Hepatic stellate cell (primary cell): Measurements from ENCODE around the gene DNM2.
"Not testable (repeated sequence)": the region's sequence is repeated elsewhere in the genome, so short reads cannot be mapped to it uniquely, and the experiment has no call there.

Experiments
- DNase-seq: peaks from one replicate; pipeline ENCODE4 v3.0.0; 2011; ENCODE audit warnings: low spot score

The DNM2 gene

DNA sequence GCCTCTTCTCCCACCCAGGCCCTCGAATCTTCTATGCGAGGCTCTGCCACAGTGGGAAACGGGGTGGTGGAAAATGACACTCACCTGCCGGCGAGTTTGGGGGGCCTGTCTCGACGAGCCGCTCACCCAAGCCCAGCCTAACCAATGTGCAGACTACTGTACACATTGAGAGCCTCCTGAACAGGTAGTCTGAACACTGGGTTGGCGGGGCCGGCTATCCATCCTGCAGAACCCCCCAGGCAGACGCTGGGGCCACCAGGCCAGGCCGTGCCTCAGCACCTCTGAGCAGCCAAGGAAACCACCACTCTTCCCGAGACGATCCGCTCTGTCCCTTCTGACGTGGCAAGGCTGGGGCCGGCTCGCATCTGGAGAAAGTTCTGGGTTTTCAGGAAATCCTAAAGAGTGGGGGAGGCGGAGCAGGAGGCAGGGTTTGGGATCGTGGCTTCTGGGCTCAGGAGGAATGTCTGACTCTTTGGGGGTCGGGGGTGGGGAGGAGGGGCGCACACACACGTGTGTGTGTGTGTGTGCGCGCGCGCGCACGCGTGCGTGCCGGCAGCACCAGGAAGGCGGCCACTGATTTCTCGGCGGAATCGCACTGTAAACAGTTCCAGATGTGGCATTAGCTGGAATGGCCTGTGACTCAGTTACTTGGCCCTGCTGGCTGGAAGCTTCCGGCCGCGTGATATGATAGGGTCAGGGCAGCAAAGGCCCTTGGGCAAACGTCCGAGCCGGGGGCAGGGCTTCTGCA is 99.6 kb downstream of the DNM2 start:
- peak; percentile 98 for DNase-seq

DNA sequence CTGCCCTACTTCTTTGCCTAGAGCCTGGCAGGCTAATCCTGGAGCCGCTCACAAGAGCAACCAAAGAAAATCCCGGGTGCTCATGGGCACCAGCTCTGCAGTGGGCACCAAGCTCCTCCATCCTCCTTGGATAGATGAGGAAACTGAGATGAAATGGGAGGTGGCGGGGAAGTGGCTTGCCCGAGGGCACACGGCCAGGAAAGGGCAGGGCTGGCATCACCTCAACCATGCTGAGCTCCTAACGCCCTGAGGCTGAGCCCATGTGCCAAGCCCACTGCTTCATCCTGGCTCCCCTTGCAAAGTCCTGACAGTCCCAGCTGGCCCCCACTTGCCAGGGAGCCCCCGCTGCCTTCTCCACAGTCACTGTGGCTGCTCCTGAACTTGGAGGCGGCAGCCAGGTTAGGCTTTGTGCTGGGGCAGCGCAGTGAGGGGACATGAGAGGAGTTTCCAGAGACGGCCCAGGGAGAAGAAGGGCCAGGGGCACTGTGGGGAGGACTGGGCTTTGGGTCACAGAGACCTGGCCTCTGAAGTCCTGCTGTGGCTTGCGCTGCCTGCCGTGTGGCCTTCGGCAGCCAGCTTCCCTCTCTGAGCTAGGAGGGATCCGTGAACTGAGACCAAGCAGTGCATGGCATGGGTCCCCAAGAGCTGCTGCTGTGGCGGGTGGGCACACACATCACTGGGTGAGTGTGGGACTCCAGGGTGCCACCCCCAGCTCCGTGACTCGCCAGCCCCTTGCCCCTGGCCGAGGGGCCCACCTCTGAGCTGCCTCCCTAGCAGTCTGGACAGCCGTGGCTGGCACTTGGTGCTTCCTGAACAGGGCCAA is 100.6 kb downstream of the DNM2 start:
- no peak for DNase-seq

DNA sequence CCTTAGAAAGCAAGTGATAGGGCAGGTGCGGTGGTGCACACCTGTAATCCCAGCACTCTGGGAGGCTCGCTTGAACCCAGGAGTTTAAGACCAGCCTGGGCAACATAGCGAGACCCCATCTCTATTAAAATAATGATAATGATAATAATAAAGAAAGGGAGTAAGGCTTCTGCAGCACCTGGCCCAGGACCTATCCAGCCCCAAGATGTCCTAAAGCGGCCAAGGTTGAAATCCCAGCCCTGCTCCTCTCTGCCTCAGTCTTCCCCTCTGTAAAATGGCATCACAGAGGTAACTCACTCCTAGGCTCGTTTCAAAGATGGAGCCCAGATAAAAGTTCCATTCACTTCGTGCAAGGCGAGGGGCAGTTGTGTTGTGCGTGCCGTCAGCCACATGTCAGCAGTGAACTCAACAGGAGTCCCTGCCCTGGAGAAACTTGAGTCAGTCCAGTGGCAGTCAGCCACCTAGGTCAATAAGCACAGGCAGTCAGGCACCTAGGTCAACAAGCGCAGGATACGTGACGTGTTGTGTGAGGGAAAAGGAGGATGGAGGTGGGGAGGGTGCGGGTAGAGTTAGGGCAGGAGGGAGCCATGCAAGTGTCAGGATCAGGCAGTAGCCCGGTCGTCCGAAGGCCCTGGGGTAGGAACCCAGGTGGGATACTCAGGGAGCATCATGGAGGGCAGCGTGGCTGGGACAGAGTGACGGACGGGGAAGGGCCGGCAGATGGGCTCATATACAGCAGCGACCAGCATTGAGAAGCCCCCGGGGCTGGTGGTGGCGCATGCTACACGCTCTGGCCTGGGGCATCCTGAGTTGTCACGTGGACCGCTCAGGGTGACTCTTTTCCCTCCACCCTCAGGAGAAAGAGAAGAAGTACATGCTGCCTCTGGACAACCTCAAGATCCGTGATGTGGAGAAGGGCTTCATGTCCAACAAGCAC is 101.5 kb downstream of the DNM2 start:
- DNase-seq = no peak

DNA sequence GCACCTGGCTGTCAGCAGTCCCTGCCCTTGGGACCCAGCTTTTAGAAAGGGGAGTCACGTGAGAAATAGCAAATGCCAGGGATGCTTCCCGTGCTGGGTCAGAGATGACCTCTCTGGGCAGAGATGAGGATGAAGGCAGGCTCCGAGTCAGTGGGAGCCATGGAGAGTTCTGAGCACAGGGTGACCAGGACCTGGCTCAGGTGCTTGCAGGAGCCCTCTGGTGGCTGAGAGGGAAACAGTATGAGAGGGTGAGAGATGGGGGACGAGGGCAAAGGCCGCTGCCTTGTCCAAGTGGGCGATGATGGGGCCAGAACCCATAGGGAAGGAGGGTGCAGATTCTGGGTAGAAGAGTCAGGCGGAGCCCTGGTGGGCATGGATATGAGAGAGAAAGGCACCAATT is 102.3 kb downstream of the DNM2 start:
- DNase-seq = no peak

DNA sequence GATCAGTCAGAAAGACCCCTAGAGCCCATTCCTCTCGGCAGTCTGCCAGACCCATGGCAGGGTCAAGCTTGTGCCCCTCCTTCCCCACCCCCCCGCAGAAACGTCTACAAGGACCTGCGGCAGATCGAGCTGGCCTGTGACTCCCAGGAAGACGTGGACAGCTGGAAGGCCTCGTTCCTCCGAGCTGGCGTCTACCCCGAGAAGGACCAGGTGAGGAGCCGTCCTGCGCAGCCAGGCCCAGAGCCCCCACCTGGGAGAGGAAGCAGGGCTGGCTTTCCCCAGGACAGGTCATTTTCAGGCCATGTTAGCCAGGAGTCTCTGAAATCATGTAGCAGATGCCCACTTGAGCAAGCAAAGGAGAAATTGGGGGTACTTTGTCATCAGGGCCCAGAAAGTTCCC is 105.8 kb downstream of the DNM2 start:
- DNase-seq = no peak

DNA sequence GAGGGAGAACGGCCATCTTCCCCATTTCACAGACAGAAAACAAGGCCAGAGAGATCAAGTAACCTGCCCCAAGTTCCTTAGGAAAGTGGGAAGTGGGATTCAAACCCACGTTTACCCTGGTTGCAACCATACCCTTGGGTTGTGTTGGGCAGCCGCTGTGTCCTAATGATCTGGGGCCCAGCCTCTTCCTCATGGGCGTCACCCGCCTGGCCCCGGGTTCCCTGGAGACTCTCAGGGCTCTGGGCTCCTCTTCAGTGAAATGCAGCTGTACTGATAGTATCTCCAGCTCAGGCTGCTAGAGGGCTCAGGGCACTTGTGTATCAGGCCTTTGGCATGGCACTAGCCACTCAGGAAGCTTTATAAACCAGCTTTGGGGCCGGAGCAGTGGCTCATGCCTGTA is 108.4 kb downstream of the DNM2 start:
- no peak for DNase-seq

DNA sequence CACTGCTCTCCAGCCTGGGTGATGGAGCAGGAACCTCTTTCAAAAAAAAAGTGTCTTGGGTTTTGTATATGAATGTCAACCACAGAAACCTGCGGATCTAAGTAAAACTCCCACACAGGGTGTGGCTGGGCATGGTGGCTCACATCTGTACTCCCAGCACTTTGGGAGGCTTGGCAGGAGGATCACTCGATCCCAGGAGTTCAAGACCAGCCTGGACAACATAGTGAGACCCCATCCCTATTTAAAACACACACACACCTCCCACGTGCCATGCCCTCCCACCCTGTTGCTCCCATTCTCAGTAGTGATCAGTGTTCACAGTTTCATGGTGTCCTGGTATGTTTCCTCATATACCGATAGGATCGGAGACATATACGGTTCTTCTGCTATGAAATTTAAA is 109.0 kb downstream of the DNM2 start:
- DNase-seq = no peak

DNA sequence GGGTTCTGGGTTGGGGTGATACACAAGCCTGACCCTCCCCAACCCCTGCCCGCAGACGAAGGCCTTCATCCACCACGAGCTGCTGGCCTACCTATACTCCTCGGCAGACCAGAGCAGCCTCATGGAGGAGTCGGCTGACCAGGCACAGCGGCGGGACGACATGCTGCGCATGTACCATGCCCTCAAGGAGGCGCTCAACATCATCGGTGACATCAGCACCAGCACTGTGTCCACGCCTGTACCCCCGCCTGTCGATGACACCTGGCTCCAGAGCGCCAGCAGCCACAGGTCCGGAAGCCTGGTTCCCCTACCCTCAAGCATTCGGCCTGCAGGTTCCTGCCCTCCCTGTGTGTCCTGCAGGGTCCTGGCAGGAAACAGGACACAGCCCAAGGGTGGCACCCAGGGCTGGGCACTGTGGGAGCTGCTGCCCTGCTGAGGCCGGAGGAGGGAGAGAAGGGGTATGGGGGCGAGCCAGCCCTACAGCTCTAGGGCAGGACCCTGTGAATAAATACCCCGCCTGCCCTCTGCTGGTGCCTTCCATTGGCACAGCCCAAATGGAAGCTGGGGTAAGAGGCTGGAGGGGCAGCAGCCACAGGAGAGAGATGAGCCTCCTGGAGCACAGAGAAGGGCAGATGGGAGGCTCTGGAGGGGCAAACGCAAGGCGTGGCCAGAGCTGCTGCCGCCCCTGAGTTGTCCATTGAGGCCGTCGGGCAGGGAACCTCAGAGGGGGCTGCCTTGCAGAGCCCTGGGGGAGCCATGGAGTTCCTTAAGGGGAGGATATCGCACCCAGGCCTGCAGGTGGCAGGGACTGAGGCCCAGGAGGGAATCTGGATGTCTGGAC is 111.3 kb downstream of the DNM2 start:
- DNase-seq = no peak

DNA sequence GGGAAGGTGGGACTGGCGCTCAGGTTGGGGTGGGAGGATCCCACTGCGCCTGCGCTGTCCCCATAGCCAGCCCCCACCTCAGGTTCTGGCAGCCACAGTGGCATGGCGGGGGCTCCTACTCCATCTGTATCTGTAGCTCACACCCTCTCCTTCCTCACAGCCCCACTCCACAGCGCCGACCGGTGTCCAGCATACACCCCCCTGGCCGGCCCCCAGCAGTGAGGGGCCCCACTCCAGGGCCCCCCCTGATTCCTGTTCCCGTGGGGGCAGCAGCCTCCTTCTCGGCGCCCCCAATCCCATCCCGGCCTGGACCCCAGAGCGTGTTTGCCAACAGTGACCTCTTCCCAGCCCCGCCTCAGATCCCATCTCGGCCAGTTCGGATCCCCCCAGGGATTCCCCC is 112.1 kb downstream of the DNM2 start:
- no peak for DNase-seq

DNA sequence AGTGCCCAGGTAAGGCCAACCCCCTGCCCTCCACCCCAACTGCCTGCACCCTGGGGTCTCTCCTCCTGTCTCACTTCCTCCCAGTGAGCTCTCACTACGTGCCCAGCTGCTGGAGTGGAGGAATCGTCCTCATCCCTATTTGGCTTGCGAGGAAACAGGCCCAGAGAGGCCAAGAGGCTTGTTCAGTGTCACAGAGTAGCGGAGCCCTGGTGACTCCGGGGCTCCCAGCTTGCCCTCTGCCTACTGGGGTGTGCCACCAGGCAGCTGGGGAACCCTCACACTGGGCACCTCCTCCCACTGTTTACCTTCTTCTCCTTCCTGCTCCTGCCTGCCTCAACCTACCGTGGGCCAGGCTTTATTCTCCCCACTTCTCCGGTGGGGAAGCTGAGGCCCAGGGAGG is 112.5 kb downstream of the DNM2 start:
- DNase-seq = no peak

DNA sequence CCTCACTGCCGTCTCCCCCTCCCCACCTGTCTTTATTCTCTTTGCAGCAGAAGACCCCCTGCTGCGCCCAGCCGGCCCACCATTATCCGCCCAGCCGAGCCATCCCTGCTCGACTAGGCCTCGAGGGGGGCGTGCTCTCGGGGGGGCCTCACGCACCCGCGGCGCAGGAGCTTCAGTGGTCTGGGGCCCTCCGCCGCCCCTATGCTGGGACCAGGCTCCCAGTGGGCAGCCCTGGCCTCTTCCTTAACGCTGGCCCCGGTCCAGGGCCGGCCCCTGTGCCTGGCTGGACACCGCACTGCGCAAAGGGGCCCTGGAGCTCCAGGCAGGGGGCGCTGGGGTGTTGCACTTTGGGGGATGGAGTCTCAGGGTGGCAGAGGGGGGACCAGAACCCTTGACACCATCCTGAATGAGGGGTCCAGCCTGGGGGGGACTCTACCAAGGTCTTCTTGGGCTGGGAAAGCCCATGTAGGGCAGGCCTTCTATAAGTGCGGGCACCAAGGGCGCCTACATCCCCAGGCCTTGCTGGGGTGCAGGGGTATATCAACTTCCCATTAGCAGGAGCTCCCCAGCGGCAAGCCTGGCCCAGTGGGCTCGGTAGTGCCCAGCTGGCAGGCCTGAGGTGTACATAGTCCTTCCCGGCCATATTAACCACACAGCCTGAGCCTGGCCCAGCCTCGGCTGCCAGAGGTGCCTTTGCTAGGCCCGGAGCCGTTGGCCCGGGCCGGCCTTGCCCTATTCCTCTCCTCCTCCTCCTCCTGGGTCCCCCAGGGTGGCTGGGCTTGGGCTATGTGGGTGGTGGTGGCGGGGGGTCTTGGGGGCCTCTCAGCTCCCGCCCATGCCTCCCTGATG is 113.3 kb downstream of the DNM2 start:
- DNase-seq = no peak

DNA sequence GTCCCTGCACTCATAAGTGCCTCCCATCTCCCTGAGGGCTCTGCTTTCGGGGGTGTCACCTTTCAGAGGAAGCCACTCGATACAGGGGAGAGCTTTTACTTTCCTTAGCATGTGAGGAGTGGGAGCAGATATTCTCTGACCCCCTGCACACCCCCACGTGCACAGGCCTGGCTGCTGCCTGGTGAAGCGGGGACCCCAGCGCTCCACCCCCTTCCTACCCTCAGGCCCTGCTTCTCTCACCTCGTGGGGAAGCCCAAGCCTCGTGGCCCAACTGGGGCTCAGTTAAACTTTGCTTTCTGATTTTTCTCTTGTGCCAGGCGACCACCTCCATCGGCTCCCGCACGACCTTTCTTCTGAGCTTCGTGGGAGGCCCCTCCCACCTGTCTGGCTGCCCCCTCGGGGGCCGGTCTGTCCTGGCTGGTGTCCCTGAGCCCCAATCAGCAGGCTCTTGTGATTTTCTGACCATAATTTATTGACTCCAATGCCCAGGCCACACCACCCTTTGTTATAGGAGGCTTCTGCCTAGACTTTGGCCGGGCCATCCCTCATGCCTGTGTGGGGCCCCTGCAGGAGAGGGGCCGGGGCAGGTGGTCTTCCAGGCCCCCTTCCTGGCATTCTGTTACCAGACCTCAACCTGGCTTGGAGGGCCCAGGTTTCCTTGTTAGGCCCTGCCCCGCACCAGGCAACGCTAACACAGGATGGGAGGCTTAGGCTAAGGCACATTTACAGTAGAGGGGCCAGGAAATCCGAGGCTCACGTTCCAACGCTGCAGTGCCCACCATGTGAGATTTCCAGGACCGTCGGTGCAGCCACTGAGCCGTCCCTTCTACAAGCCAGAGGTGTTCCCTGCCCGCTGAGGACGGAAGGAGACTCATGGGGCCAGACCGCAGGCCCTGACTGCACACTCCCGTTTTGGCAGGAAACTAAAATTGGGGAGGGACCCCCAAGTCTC is 114.4 kb downstream of the DNM2 start:
- DNase-seq = no peak

DNA sequence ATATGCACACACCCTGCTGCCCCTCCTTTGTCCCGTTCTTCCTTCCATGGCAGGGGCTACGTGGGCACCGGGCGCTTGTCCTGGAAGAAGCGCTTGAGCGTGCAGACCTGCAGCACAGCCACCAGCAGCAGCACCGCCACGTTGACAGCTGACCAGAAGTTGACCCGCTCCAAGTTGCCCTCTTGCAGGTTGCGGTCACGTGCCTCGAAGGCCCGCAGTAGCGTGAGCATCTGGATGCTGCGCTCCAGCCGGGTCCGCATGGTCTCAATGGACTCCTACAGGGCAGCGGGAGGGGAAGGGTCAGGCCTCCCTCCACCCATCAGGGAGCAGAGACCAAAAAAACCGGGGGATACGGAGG is 115.0 kb downstream of the DNM2 start:
- DNase-seq = no peak

DNA sequence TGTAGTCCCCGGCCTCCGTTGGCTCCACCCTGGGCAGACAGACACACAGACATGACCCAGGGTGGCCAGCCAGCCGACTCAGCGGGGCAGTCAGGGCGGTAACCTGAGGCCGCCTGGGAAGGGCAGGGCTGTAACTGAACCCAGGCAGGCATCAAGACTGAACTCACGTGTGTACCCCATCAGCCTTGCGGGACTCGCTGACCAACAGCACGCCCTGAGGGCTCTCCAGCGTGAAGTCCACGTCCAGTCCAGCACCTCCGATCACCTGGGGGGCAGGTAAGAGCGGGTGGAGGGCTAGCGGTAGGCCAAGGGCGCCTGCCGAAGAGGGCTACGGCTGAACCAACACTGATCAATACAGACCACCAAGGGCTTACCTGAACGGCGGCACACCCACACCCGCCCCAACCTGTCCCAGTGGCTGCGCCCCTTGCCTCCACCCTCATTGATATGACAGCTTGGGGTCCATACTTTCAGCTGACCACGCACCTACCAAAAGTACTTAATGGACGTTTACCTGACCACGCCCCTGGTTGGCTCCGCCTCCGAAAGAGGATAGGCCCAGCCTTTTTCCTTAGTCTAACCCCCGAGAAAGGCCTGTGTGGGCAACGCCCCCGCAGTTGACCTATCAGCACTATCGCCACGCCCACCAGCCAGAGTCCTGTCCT is 117.3 kb downstream of the DNM2 start:
- DNase-seq = no peak

DNA sequence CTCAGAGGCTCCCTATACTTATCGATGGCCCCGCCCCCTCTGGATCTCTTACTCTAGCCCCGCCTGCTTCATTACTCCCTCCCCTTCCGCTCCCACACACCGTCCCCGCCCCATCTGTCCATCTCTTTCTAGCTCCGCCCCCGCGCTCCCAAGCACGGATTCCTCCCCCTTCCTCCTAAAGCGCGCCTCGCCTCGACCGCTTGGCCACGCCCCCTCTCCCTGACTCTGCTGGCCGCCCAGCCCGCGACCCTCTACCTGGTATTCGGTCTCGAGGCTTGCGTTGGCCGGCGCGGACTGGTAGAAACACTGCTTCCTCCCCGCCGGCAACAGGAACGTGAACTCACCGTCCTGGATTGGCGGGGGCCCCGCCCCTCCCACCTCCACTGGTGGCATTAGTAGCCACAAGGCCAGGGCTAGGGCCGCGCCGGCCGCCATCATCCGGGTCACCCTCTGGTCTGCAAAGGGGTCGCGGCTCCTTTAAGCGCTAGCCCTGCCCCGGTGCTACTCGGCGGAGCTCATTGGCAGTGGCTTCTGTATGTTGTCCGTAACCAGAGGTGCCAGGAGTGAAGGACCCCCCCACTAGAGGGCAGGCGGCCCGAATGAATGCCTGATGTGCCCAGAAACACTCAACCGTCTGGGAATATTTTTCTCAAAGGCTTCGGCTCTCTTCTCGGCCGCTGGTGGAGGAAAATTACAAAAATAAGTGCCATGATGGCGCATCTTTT is 118.0 kb downstream of the DNM2 start, which contains the start of gene TMED1:
Gene TMED1 (minus strand): TSS at position 459 of the 725 bp plus-strand sequence. CDS start 21 bp downstream, at position 438.
- DNase-seq = peak; percentile 99

DNA sequence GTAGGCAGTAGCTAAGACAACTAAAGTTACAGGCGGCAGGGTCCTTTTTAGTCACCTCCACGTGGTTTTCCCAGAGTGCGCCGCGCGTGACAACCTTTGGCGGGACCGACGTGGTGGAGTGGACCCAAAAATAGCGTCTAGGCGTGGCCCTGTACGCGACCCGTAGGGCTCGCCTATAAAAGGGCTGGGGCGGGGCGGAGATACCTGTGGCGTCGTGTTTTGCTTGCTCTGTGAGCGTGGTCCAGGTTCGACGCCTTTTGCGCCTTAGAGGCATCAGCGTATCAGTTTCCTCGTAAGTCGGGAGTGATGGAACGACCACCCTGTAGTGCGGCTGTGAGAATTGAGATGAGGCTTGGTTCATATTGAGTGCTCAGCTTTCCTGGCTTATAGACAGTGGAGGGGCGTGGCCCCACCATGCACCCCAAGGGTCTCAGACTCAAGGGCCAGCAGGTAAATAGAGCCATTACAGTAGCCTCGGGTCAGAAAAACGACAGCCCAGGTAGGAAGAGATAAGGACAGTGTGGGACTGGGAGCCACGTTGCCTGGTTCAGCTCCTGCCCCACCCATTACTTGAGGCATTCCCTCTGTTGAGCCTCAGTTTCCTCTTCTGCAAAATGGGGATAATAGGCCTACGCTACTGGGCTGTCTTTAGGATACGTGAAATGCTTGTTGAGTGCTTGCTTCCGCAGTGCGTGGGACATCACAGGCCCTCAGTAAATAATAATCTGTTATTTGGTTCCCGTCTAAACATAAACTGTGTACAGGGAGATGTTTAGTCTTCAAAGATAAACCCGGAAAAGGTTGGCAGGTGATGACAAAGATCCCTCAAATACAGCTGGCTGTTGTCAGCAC is 118.8 kb downstream of the DNM2 start:
- no peak for DNase-seq

DNA sequence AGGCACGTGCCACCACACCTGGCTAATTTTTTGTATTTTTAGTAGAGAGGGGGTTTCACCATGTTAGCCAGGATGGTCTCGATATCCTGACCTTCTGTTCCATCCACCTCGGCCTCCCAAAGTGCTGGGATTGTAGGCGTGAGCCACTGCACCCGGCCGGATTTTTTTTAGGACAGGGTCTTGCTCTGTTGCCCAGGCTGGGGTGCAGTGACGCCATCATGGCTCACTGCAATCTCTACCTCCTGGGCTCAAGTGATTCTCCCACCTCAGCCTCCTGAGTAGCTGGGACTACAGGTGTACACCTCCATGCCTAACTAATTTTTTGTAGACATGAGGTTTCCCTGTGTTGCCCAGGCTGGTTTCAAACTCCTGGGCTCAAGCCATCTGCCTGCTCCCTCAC is 119.8 kb downstream of the DNM2 start:
- DNase-seq = not testable (repeated sequence)
